GM06990 (cell line): ENCODE measurements around the gene GABBR1.

Experiments
- DNase-seq: peaks from one replicate; pipeline ENCODE4 v3.0.0-alpha.2; 2011; ENCODE audit not compliant: insufficient read length; ENCODE audit errors: extremely low read depth
- H3K27me3 ChIP-seq: replicated peaks from 2 replicates; pipeline ENCODE4 v1.6.0; 2011; ENCODE audit warnings: low read length; ENCODE audit not compliant: control insufficient read depth, insufficient read depth
- H3K36me3 ChIP-seq: 2 replicates; pipeline ENCODE4 v1.5.1; 2011; ENCODE audit warnings: low read length; ENCODE audit not compliant: control insufficient read depth, insufficient read depth
- H3K4me3 ChIP-seq: replicated peaks from 2 replicates; pipeline ENCODE4 v1.5.1; 2011; ENCODE audit warnings: low read depth, mild to moderate bottlenecking, control low read depth, low read length
- CTCF ChIP-seq: IDR thresholded peaks from 2 replicates; pipeline ENCODE4 v1.5.1; 2011; ENCODE audit warnings: low read length, control low read depth, mild to moderate bottlenecking, inconsistent platforms; ENCODE audit not compliant: insufficient read depth, poor library complexity, severe bottlenecking

The GABBR1 gene

DNA sequence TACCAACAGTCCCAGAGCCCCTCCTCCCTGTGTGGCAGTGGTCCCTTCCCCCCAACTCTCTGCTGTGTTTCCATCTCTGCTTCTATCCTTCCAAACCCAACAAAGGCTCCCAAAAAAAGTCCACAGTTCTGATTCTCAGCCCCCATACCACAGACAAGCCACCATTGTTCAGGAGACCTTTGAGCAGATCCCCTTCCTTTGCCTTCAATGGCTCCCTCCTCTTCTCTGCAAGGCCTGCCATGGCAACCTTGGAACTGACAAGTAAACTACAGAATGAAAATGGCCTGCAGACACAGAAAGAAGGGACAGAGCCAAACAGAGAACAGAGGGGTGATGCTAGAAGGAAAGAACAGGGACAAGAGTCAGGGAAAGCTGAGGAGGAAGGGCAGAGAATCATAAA lies 24.9 kb downstream of the GABBR1 start:
- TF ChIP-seq CTCF: no peak
- no peak for DNase-seq
- no peaks in the 10 kb centered on the region for H3K36me3 ChIP-seq
- peaks cover 1% of the 10 kb centered on the region for H3K27me3 ChIP-seq
- no peak overlapping the region for H3K4me3 ChIP-seq

DNA sequence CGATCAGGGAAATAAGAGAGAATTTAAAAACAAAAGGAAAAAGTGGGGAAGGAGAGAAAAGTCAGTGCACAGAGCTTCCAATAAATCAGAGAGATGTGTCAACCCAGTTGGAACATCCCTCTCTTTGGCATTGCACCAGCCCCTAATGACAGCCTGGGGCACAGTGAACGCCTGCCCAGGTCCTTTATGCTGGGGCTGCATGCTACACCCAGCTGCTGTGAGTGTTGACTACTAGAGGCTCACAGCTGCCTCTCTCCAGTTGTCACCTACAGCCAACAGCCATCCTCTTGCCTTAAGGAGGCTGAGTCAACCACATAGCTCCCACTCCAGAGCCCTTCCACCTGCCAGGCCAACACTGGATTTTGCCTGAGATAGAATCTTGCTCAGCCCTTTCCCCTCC lies 29.1 kb downstream of the GABBR1 start:
- Histone ChIP-seq H3K27me3 (peaks cover 1% of the 10 kb centered on the region), H3K4me3 (no peak overlapping the region), H3K36me3 (no peaks in the 10 kb centered on the region)
- TF ChIP-seq CTCF: no peak
- no peak for DNase-seq

DNA sequence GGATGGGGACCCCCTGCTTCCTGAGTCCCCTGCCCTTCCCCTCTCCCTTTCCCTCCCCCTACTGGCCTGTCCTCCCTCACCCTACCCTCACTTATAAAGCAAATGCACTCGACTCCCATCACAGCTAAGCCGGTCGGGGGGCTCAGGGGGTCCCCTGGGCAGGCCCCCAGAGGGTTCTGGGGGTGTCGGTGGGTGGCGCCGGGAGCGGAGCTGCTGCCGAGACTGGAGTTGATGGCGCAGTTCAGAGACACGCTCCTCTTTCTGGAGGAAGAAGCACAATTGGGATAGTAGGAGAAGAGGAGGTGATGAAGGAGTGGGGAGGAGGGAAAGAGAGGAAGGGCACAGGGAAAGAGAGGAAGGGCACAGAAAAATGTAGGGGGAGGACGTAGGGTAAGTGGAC lies 29.5 kb downstream of the GABBR1 start:
- TF ChIP-seq CTCF: no peak
- Histone ChIP-seq H3K36me3 (no peaks in the 10 kb centered on the region), H3K27me3 (peaks cover 1% of the 10 kb centered on the region), H3K4me3 (no peak overlapping the region)
- DNase-seq: no peak

- no peak for DNase-seq
- no peaks in the 10 kb centered on the region for H3K36me3 ChIP-seq
These were observed 30.2 kb downstream of the GABBR1 start for GRCh38 chr6:29602564-29603361.

DNA sequence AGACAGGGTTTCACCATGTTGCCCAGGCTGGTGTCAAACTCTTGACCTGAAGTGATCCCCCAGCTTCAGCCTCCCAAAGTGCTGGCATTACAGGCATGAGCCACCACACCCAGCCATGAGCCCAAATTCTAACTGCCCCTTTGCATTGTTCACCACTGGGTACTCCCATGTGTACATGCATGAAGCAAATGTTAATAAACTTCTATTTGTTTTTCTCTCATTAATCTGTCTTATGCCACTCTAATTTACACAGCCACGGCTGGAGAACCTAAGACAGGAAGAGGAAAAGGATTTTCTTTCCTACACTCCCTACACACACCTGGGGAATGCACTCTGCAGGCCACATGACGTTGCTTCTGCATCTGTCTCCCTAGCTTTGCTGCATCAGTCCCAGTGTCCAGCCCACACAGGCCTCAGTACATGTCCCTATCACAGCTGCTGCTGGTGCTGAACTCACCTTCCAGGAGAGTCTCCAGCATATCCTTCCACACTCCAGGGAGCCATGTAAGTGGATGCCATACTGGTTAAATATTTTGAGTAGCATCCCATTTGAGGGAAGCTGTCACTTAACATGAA lies 34.7 kb downstream of the GABBR1 start:
- no peaks in the 10 kb centered on the region for H3K36me3 ChIP-seq
- TF ChIP-seq CTCF: no peak
- no peaks in the 10 kb centered on the region for H3K27me3 ChIP-seq
- H3K4me3 ChIP-seq: no peak overlapping the region
- no peak for DNase-seq

More at GRCh38 chr6:29602564-29603361, 30.2 kb downstream of the GABBR1 start:
- TF ChIP-seq CTCF: peak; percentile 30
- H3K4me3 ChIP-seq: no peak overlapping the region
- peaks cover under 1% of the 10 kb centered on the region for H3K27me3 ChIP-seq

DNA sequence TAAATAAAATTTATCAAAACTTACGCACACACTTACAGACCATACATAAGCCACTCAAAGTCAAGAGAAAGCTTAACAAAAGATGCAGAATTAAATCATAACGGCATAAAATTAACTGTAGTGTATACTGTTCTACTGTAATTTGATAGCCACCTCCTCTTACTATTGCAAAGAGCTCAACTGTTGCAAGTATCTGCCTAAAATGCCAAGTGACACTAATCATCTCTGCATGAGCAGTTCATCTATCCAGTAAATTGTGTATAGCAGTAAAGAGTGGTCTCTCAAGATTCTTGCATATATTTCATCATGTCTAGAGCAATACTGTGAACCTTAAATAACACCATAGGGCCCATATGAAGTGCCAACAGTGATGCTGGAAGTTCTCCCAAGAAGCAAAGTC lies 35.8 kb downstream of the GABBR1 start:
- Histone ChIP-seq H3K27me3 (no peaks in the 10 kb centered on the region), H3K4me3 (no peak overlapping the region), H3K36me3 (no peaks in the 10 kb centered on the region)
- no peak for TF ChIP-seq CTCF
- no peak for DNase-seq
